Measurements from ENCODE around the gene PSMB7. TPM values are rescaled to one million over a fixed set of nuclear protein-coding genes. Genes with fewer than 3 reads are reported as not detected.

PSMB7 gene
- total RNA-seq, 2 donors from 2014 or later = 91.4 to 149 TPM

- ATAC-seq (ENCODE audit: insufficient number of reproducible peaks, low FRiP score, low read depth) = no peak
- no peaks in the 10 kb centered on the region for H3K36me3 ChIP-seq
- no peaks in the 10 kb centered on the region for H3K4me1 ChIP-seq (ENCODE audit: control insufficient read depth in 1 of 2, low read depth in 2 of 2)
- H3K9me3 ChIP-seq = no peaks in the 10 kb centered on the region
- no peak overlapping the region for H3K4me3 ChIP-seq
- DNase-seq (ENCODE audit: low spot score) = no peak
- H3K27me3 ChIP-seq (replicated peaks; ENCODE audit: insufficient read depth) = no peaks in the 10 kb centered on the region
- no peak for TF ChIP-seq CTCF (IDR thresholded peaks at IDR 0.05)
- no peak overlapping the region for H3K27ac ChIP-seq
Measured at GRCh38 chr9:124442826-124443225, 27.6 kb upstream of the PSMB7 start.

- no peak for ATAC-seq (ENCODE audit: insufficient number of reproducible peaks, low FRiP score, low read depth)
- no peak for DNase-seq (ENCODE audit: low spot score)
- Histone ChIP-seq H3K4me3 (no peak overlapping the region), H3K27ac (no peak overlapping the region), H3K27me3 (replicated peaks; ENCODE audit: insufficient read depth) (no peaks in the 10 kb centered on the region), H3K9me3 (no peaks in the 10 kb centered on the region), H3K36me3 (no peaks in the 10 kb centered on the region), H3K4me1 (ENCODE audit: control insufficient read depth in 1 of 2, low read depth in 2 of 2) (no peaks in the 10 kb centered on the region)
- TF ChIP-seq CTCF (IDR thresholded peaks at IDR 0.05) = no peak
Measured at GRCh38 chr9:124442379-124442778, 27.1 kb upstream of the PSMB7 start.

DNA sequence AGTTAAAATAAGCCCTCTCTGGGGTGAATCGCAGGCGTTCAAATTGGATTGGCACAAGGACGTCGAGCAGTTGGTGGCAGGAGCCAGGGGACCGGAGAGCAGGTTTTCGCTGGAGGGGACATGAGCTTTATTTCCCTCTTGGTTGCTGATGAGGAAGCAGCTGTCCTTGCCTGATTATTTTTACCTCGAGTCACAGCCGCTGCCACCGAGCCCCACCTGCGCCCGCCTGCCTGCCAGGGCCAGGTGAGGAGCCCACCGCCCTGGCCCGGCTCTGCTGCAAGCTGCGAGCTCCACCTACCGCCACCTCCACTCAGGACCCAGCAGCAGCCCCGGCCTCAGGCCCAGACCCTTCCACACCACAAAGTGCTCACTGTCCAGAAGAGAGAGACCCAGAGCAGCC, 26.0 kb upstream of the PSMB7 start:
- no peak for ATAC-seq (ENCODE audit: insufficient number of reproducible peaks, low FRiP score, low read depth)
- no peak for DNase-seq (ENCODE audit: low spot score)
- Histone ChIP-seq H3K9me3 (no peaks in the 10 kb centered on the region), H3K27me3 (replicated peaks; ENCODE audit: insufficient read depth) (no peaks in the 10 kb centered on the region), H3K36me3 (no peaks in the 10 kb centered on the region), H3K4me1 (ENCODE audit: control insufficient read depth in 1 of 2, low read depth in 2 of 2) (no peaks in the 10 kb centered on the region), H3K27ac (no peak overlapping the region), H3K4me3 (no peak overlapping the region)
- no peak for TF ChIP-seq CTCF (IDR thresholded peaks at IDR 0.05)

DNA sequence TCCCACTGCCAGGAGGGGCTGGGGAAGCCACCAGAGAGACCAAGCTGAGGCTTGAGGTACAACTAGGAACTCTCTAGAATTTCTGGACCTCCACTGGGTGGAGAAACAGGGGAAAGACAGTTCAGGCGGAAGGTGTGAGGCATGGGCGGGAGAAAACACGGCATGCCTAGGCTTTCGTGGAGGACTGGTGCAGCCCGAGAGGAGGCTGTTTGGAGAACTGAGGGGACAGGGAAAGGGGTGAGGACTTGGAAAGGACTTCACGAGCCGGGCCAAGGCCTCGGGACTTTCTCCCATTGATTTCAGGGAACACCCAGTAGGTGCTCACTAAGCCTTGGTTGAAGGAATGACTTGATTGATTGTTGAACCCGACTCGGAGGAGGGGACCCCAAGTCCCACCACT, 25.5 kb upstream of the PSMB7 start:
- ATAC-seq (ENCODE audit: insufficient number of reproducible peaks, low FRiP score, low read depth) (no peak), DNase-seq (ENCODE audit: low spot score) (no peak)
- no peaks in the 10 kb centered on the region for H3K27me3 ChIP-seq (replicated peaks; ENCODE audit: insufficient read depth)
- no peak overlapping the region for H3K4me3 ChIP-seq
- no peak overlapping the region for H3K27ac ChIP-seq
- TF ChIP-seq CTCF (IDR thresholded peaks at IDR 0.05) = no peak
- no peaks in the 10 kb centered on the region for H3K4me1 ChIP-seq (ENCODE audit: control insufficient read depth in 1 of 2, low read depth in 2 of 2)
- no peaks in the 10 kb centered on the region for H3K36me3 ChIP-seq
- no peaks in the 10 kb centered on the region for H3K9me3 ChIP-seq

DNA sequence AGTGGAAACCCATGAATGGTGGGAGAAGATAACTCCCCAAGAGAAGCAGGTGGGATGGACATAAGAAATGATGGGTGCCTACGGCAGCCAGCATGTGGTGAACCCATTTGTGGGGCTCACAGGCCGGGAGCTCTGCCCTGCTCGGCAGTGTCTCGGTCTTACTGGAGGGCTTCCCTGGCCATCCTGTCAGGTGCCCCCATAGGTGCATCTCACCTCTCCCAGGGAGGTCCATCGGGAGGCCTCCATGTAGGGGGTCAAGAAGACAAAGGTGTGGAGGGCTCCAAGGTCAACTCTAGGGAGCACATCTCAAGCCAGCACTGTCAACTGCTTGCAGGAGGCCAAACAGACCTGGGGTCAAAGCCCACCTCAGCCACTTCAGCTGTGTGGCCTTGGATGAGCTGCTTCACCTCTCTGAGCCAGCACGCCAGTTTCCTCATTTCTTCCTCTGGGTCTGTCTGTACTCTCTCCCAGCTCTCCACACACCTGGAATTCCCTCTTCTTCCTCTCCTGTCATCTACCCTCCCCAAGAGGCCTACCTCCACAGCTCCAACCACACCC, 24.5 kb upstream of the PSMB7 start:
- DNase-seq (ENCODE audit: low spot score) = no peak
- no peak for TF ChIP-seq CTCF (IDR thresholded peaks at IDR 0.05)
- no peaks in the 10 kb centered on the region for H3K9me3 ChIP-seq
- H3K27me3 ChIP-seq (replicated peaks; ENCODE audit: insufficient read depth) = no peaks in the 10 kb centered on the region
- H3K4me3 ChIP-seq = no peak overlapping the region
- H3K36me3 ChIP-seq = no peaks in the 10 kb centered on the region
- H3K27ac ChIP-seq = no peak overlapping the region
- H3K4me1 ChIP-seq (ENCODE audit: control insufficient read depth in 1 of 2, low read depth in 2 of 2) = no peaks in the 10 kb centered on the region
- ATAC-seq (ENCODE audit: insufficient number of reproducible peaks, low FRiP score, low read depth) = no peak

Data from thoracic aorta (tissue), 2 donors.